ENCODE data around the gene HOXA10. TPM values are rescaled to one million over a fixed set of nuclear protein-coding genes. Genes with fewer than 3 reads are reported as not detected.

HOXA10 gene
- polyA plus RNA-seq, 1 donor: 23.8 TPM

GRCh38 chr7:27146491-27147198, 27.5 kb downstream of the HOXA10 start:
- no peak for DNase-seq (ENCODE audit: low read depth)

- no peak for DNase-seq (ENCODE audit: low read depth)
These were observed 28.2 kb downstream of the HOXA10 start for GRCh38 chr7:27145914-27146412.

GRCh38 chr7:27145165-27145913, 28.8 kb downstream of the HOXA10 start:
- no peak for DNase-seq (ENCODE audit: low read depth)

- DNase-seq (ENCODE audit: low read depth): no peak
These were observed 29.3 kb downstream of the HOXA10 start for GRCh38 chr7:27144781-27145164.

- DNase-seq (ENCODE audit: low read depth): no peak
These were observed 30.0 kb downstream of the HOXA10 start for GRCh38 chr7:27143950-27144780.

GRCh38 chr7:27143023-27143949, 30.8 kb downstream of the HOXA10 start, which contains the start of gene HOXA5:
Gene HOXA5, minus strand, starts transcription at chr7:27143681. Its CDS starts 74 bp downstream, at chr7:27143607.
- peak; percentile 88 for DNase-seq (ENCODE audit: low read depth)

GRCh38 chr7:27142580-27143022, 31.5 kb downstream of the HOXA10 start:
- no peak for DNase-seq (ENCODE audit: low read depth)

GRCh38 chr7:27141923-27142579, 32.1 kb downstream of the HOXA10 start:
- no peak for DNase-seq (ENCODE audit: low read depth)

- no peak for DNase-seq (ENCODE audit: low read depth)
These were observed 32.8 kb downstream of the HOXA10 start for GRCh38 chr7:27141137-27141922.

GRCh38 chr7:27140126-27140857, 33.8 kb downstream of the HOXA10 start:
- DNase-seq (ENCODE audit: low read depth): no peak

- no peak for DNase-seq (ENCODE audit: low read depth)
These were observed 34.6 kb downstream of the HOXA10 start for GRCh38 chr7:27139334-27140125.

- DNase-seq (ENCODE audit: low read depth): no peak
These were observed 35.2 kb downstream of the HOXA10 start for GRCh38 chr7:27138985-27139333.

- no peak for DNase-seq (ENCODE audit: low read depth)
These were observed 35.6 kb downstream of the HOXA10 start for GRCh38 chr7:27138472-27138871.

GRCh38 chr7:27137640-27138315, 36.3 kb downstream of the HOXA10 start:
- no peak for DNase-seq (ENCODE audit: low read depth)

GRCh38 chr7:27134392-27134791, 39.7 kb downstream of the HOXA10 start:
- DNase-seq (ENCODE audit: low read depth): no peak

- DNase-seq (ENCODE audit: low read depth): no peak
These were observed 40.5 kb downstream of the HOXA10 start for GRCh38 chr7:27133409-27134231.

GRCh38 chr7:27132978-27133377, 41.1 kb downstream of the HOXA10 start:
- no peak for DNase-seq (ENCODE audit: low read depth)

All from forelimb muscle (tissue), 1 donor.